Erythroblast (primary cell): ENCODE results near the gene FGF14.

Experiments
- GATA1 ChIP-seq: IDR thresholded peaks from 2 replicates; pipeline ENCODE4 v1.6.1; 2011; ENCODE audit warnings: low read depth, mild to moderate bottlenecking, control low read depth, low read length, moderate library complexity
- POLR2A ChIP-seq: IDR thresholded peaks from 2 replicates; pipeline ENCODE4 v1.6.1; 2011; ENCODE audit warnings: mild to moderate bottlenecking, low read length

DNA sequence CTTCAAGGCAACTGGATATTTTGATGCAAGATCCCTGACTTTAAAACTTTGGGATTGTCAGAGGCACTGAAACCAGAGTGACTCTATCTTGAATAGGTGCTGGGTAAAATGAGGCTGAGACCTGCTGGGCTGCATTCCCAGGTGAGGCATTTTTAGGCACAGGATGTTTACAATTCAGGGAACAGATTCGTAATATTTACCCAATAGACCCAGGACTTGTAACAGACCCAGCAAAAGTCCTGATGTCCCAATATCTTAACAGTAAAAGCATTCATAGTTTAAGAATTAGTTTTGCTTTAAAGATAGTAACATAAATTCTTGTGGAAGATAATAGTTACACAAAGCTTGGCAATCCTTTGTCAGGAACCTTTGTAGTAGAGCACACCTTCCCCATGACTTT lies 166.2 kb downstream of the FGF14 start:
- TF ChIP-seq POLR2A: no peak
- TF ChIP-seq GATA1: no peak
